IgD-negative memory B cell (primary cell): ENCODE data around the gene KCTD18. TPM values are rescaled to one million over a fixed set of nuclear protein-coding genes. Genes with fewer than 3 reads are reported as not detected.

Source experiments
- H3K27ac Mint-ChIP-seq, 3 donors: one replicate each; pipeline ENCODE4 v1.8.0; 2020 to 2022; ENCODE audit warnings: mild to moderate bottlenecking in 3 of 3, mixed read lengths in 3 of 3, moderate library complexity in 1 of 3
- H3K27me3 Mint-ChIP-seq: one replicate; pipeline ENCODE4 v1.8.0; 2021; ENCODE audit warnings: mixed read lengths
- H3K36me3 Mint-ChIP-seq: one replicate; pipeline ENCODE4 v1.8.0; 2020; ENCODE audit warnings: mild to moderate bottlenecking, mixed read lengths
- H3K4me1 Mint-ChIP-seq, 3 donors: one replicate each; pipeline ENCODE4 v1.8.0; 2020 to 2022; ENCODE audit warnings: mixed read lengths in 3 of 3, mild to moderate bottlenecking in 1 of 3
- H3K4me3 Mint-ChIP-seq, 4 donors: one replicate each; pipeline ENCODE4 v1.8.0; 2020 to 2022; ENCODE audit warnings: mild to moderate bottlenecking in 4 of 4, mixed read lengths in 4 of 4, moderate library complexity in 3 of 4
- H3K9me3 Mint-ChIP-seq, 3 donors: one replicate each; pipeline ENCODE4 v1.8.0; 2020 to 2021; ENCODE audit warnings: mixed read lengths in 3 of 3, mild to moderate bottlenecking in 1 of 3
- polyA plus RNA-seq: library from polyadenylated mRNA; unstranded; fragments of 300-500 nt; fragmentation: Illumina TruSeq; gene quantifications from one replicate; pipeline ENCODE4 v1.2.3, GENCODE V29; 2021

The KCTD18 gene
- polyA plus RNA-seq, 1 donor from 2014 or later, result 22.2 TPM

GRCh38 chr2:200454927-200455801 is 54.7 kb downstream of the KCTD18 start:
- H3K27me3 Mint-ChIP-seq, result peaks cover 2% of the 10 kb centered on the region
- H3K9me3 Mint-ChIP-seq, result no peaks in the 10 kb centered on the region
- no peak overlapping the region for H3K27ac Mint-ChIP-seq
- peaks cover 15 to 34% (median 27%) of the 10 kb centered on the region in 3 donors for H3K4me1 Mint-ChIP-seq
- H3K36me3 Mint-ChIP-seq, result no peaks in the 10 kb centered on the region
- no peak overlapping the region for H3K4me3 Mint-ChIP-seq

GRCh38 chr2:200453853-200454534 is 55.9 kb downstream of the KCTD18 start:
- Mint-ChIP-seq H3K36me3 (no peaks in the 10 kb centered on the region), H3K4me1 (peaks cover 16 to 36% (median 31%) of the 10 kb centered on the region in 3 donors), H3K27me3 (peaks cover 2% of the 10 kb centered on the region), H3K4me3 (no peak overlapping the region), H3K9me3 (no peaks in the 10 kb centered on the region), H3K27ac (no peak overlapping the region)

- H3K27ac Mint-ChIP-seq, result peak overlapping the region in 1 of 3 donors; percentile 3
- no peaks in the 10 kb centered on the region for H3K9me3 Mint-ChIP-seq
- no peak overlapping the region for H3K4me3 Mint-ChIP-seq
- peaks cover 2% of the 10 kb centered on the region for H3K27me3 Mint-ChIP-seq
- H3K4me1 Mint-ChIP-seq, result peaks cover 16 to 37% (median 36%) of the 10 kb centered on the region in 3 donors
- no peaks in the 10 kb centered on the region for H3K36me3 Mint-ChIP-seq
These were observed 56.6 kb downstream of the KCTD18 start for GRCh38 chr2:200453142-200453852.

- H3K4me1 Mint-ChIP-seq, result peaks cover 16 to 37% (median 36%) of the 10 kb centered on the region in 3 donors
- H3K36me3 Mint-ChIP-seq, result no peaks in the 10 kb centered on the region
These were observed 57.5 kb downstream of the KCTD18 start for GRCh38 chr2:200452377-200452776.

GRCh38 chr2:200451511-200451910 is 58.4 kb downstream of the KCTD18 start:
- Mint-ChIP-seq H3K36me3 (no peaks in the 10 kb centered on the region), H3K27ac (no peak overlapping the region), H3K27me3 (peaks cover 2% of the 10 kb centered on the region), H3K4me1 (peaks cover 16 to 36% (median 33%) of the 10 kb centered on the region in 3 donors), H3K9me3 (no peaks in the 10 kb centered on the region), H3K4me3 (no peak overlapping the region)

More at GRCh38 chr2:200452377-200452776, 57.5 kb downstream of the KCTD18 start:
- Mint-ChIP-seq H3K9me3 (no peaks in the 10 kb centered on the region), H3K27me3 (peaks cover 2% of the 10 kb centered on the region), H3K4me3 (no peak overlapping the region), H3K27ac (no peak overlapping the region)

GRCh38 chr2:200450288-200450687 is 59.6 kb downstream of the KCTD18 start:
- Mint-ChIP-seq H3K36me3 (no peaks in the 10 kb centered on the region), H3K9me3 (no peaks in the 10 kb centered on the region), H3K27ac (peak overlapping the region in 1 of 3 donors; percentile 9), H3K27me3 (no peaks in the 10 kb centered on the region), H3K4me3 (no peak overlapping the region), H3K4me1 (peaks cover 12 to 29% (median 23%) of the 10 kb centered on the region in 3 donors)

- no peaks in the 10 kb centered on the region for H3K36me3 Mint-ChIP-seq
- H3K27ac Mint-ChIP-seq, result no peak overlapping the region
- no peaks in the 10 kb centered on the region for H3K27me3 Mint-ChIP-seq
- H3K9me3 Mint-ChIP-seq, result no peaks in the 10 kb centered on the region
- H3K4me3 Mint-ChIP-seq, result no peak overlapping the region
- H3K4me1 Mint-ChIP-seq, result peaks cover 10 to 22% (median 16%) of the 10 kb centered on the region in 3 donors
These were observed 60.7 kb downstream of the KCTD18 start for GRCh38 chr2:200449149-200449548.

GRCh38 chr2:200448455-200448854 is 61.4 kb downstream of the KCTD18 start:
- H3K36me3 Mint-ChIP-seq, result no peaks in the 10 kb centered on the region
- peaks cover 10 to 20% (median 14%) of the 10 kb centered on the region in 3 donors for H3K4me1 Mint-ChIP-seq
- H3K27me3 Mint-ChIP-seq, result no peaks in the 10 kb centered on the region
- no peak overlapping the region for H3K27ac Mint-ChIP-seq
- H3K9me3 Mint-ChIP-seq, result no peaks in the 10 kb centered on the region
- H3K4me3 Mint-ChIP-seq, result no peak overlapping the region

- Mint-ChIP-seq H3K9me3 (no peaks in the 10 kb centered on the region), H3K4me1 (peaks cover 11 to 20% (median 14%) of the 10 kb centered on the region in 3 donors), H3K27ac (no peak overlapping the region), H3K27me3 (no peaks in the 10 kb centered on the region), H3K4me3 (no peak overlapping the region), H3K36me3 (no peaks in the 10 kb centered on the region)
These were observed 62.6 kb downstream of the KCTD18 start for GRCh38 chr2:200447139-200447855.

- H3K27ac Mint-ChIP-seq, result no peak overlapping the region
- no peaks in the 10 kb centered on the region for H3K27me3 Mint-ChIP-seq
- peaks cover 10 to 17% (median 12%) of the 10 kb centered on the region in 3 donors for H3K4me1 Mint-ChIP-seq
- H3K36me3 Mint-ChIP-seq, result no peaks in the 10 kb centered on the region
- H3K9me3 Mint-ChIP-seq, result no peaks in the 10 kb centered on the region
- no peak overlapping the region for H3K4me3 Mint-ChIP-seq
These were observed 63.3 kb downstream of the KCTD18 start for GRCh38 chr2:200446612-200447011.

- peaks cover 3 to 10% (median 4%) of the 10 kb centered on the region in 3 donors for H3K4me1 Mint-ChIP-seq
- no peaks in the 10 kb centered on the region for H3K36me3 Mint-ChIP-seq
- H3K27ac Mint-ChIP-seq, result peak overlapping the region in 1 of 3 donors; percentile 51
- peaks cover 4% of the 10 kb centered on the region for H3K27me3 Mint-ChIP-seq
- no peak overlapping the region for H3K4me3 Mint-ChIP-seq
- no peaks in the 10 kb centered on the region for H3K9me3 Mint-ChIP-seq
These were observed 64.6 kb downstream of the KCTD18 start for GRCh38 chr2:200445284-200445683.

- Mint-ChIP-seq H3K36me3 (no peaks in the 10 kb centered on the region), H3K27ac (no peak overlapping the region), H3K4me3 (no peak overlapping the region), H3K4me1 (peaks cover 1 to 5% (median 2%) of the 10 kb centered on the region in 3 donors), H3K9me3 (no peaks in the 10 kb centered on the region), H3K27me3 (peaks cover 4% of the 10 kb centered on the region)
These were observed 65.3 kb downstream of the KCTD18 start for GRCh38 chr2:200444530-200444929.

GRCh38 chr2:200443916-200444315 is 66.0 kb downstream of the KCTD18 start:
- no peaks in the 10 kb centered on the region for H3K9me3 Mint-ChIP-seq
- H3K27ac Mint-ChIP-seq, result no peak overlapping the region
- H3K4me1 Mint-ChIP-seq, result peaks cover 1 to 4% (median 2%) of the 10 kb centered on the region in 3 donors
- H3K27me3 Mint-ChIP-seq, result peaks cover 4% of the 10 kb centered on the region
- H3K36me3 Mint-ChIP-seq, result no peaks in the 10 kb centered on the region
- no peak overlapping the region for H3K4me3 Mint-ChIP-seq

- Mint-ChIP-seq H3K27ac (no peak overlapping the region), H3K9me3 (no peaks in the 10 kb centered on the region), H3K4me1 (peaks cover 0 to 1% (median 0%) of the 10 kb centered on the region in 3 donors), H3K36me3 (no peaks in the 10 kb centered on the region), H3K4me3 (no peak overlapping the region), H3K27me3 (peaks cover 4% of the 10 kb centered on the region)
These were observed 66.5 kb downstream of the KCTD18 start for GRCh38 chr2:200443376-200443775.
